HG03571 (cell line): Measurements from ENCODE around the gene ZNG1E.
"Not testable (repeated sequence)": the region's sequence is repeated elsewhere in the genome, so short reads cannot be mapped to it uniquely, and the experiment has no call there.

Source experiments
- ATAC-seq: cut with Tn5 transposase; IDR thresholded peaks from one replicate; pipeline ENCODE4 v1.9.1; 2021; ENCODE audit not compliant: unreplicated experiment

ZNG1E gene

GRCh38 chr9:65675589-65676021 is at the start of gene ZNG1E:
TSS of gene ZNG1E (plus strand) at chr9:65675928. CDS start at chr9:65675977, 49 bp downstream.
- ATAC-seq, result not testable (repeated sequence)

- not testable (repeated sequence) for ATAC-seq
Measured at GRCh38 chr9:65673579-65673978, 2.1 kb upstream of the ZNG1E start.

GRCh38 chr9:65675018-65675417 is 710 bp upstream of the ZNG1E start:
- ATAC-seq, result not testable (repeated sequence)

- ATAC-seq, result not testable (repeated sequence)
Measured at GRCh38 chr9:65676389-65676788, 661 bp downstream of the ZNG1E start.

GRCh38 chr9:65678533-65678932 is 2.8 kb downstream of the ZNG1E start:
- not testable (repeated sequence) for ATAC-seq

GRCh38 chr9:65703550-65703949 is 27.8 kb downstream of the ZNG1E start:
- ATAC-seq, result not testable (repeated sequence)

- ATAC-seq, result not testable (repeated sequence)
Measured at GRCh38 chr9:65714445-65714844, 38.7 kb downstream of the ZNG1E start.

- ATAC-seq, result not testable (repeated sequence)
Measured at GRCh38 chr9:65737096-65737564, 61.4 kb downstream of the ZNG1E start, which contains the start of gene FOXD4L4. TSS of gene FOXD4L4 (plus strand) at chr9:65737146. CDS start at chr9:65737146, 0 bp downstream.

- not testable (repeated sequence) for ATAC-seq
Measured at GRCh38 chr9:65738133-65738532, 62.4 kb downstream of the ZNG1E start.
